ENCODE measurements around the gene TMED4.

DNA sequence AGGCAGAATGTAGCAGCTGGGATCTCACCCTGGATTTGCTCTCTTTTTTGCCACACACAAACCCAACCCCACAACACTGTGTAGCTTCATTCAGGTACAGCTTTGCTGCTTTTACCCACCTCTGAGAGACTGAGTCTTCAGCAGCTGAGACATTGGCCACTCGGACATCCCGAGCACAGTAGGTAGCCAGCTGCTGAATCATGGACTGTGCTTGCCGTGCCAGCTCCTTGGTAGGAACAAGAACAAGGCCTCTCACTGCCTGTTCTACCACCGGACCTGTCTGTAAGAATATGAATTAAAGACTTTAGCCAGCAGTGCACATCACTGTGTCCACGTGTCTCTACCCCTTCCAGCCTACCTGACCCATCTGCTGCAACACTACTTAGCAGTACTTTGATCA is 9.3 kb downstream of the TMED4 start:
- TF ChIP-seq, protein P1, sequence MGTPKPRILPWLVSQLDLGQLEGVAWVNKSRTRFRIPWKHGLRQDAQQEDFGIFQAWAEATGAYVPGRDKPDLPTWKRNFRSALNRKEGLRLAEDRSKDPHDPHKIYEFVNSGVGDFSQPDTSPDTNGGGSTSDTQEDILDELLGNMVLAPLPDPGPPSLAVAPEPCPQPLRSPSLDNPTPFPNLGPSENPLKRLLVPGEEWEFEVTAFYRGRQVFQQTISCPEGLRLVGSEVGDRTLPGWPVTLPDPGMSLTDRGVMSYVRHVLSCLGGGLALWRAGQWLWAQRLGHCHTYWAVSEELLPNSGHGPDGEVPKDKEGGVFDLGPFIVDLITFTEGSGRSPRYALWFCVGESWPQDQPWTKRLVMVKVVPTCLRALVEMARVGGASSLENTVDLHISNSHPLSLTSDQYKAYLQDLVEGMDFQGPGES (IDR thresholded peaks at IDR 0.05), result no peak
- TF ChIP-seq, protein P2, sequence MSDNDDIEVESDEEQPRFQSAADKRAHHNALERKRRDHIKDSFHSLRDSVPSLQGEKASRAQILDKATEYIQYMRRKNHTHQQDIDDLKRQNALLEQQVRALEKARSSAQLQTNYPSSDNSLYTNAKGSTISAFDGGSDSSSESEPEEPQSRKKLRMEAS (IDR thresholded peaks at IDR 0.05; ENCODE audit: low read depth, low read length), result no peak
- TF ChIP-seq SPI1 (IDR thresholded peaks at IDR 0.05; ENCODE audit: borderline replicate concordance, insufficient read depth, low read depth, low read length) (no peak), CREB1 (IDR thresholded peaks at IDR 0.05; ENCODE audit: low read depth) (no peak)
